AG10803 (cell line): ENCODE data around the gene APBB3.

ENCODE experiments used
- DNase-seq: peaks from one replicate; pipeline ENCODE4 v3.0.0; 2010; ENCODE audit warnings: low read depth
- H3K4me3 ChIP-seq: 2 replicates; pipeline ENCODE4 v1.5.1; 2011; ENCODE audit warnings: mild to moderate bottlenecking, low read length, control low read depth
- TF ChIP-seq, protein P1 (sequence below): conservative IDR thresholded peaks from 2 replicates; pipeline ENCODE4 v1.5.1; 2011; ENCODE audit warnings: mild to moderate bottlenecking, low read length, control low read depth, inconsistent platforms

Gene APBB3

DNA sequence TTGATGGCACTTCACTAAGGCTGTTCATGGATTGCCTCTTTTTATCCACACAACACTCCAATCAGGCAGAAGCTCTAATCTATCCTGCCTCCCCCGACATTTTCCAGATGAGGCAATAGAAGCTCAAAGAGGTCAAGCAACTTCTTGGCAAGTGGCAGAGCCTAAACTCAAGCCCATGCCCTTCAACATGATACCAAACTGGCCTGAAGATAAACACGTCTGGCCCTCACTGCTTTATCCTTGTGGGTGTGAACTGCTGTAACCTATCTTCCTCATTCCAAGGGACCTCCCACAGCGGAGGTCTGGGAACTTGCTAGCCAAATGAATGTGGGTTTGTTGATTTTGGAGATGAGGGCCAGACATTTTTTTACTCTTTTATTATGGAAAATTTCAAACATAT, 9.8 kb upstream of the APBB3 start:
- no peak overlapping the region for H3K4me3 ChIP-seq
- no peak for DNase-seq
- TF ChIP-seq, protein P1, sequence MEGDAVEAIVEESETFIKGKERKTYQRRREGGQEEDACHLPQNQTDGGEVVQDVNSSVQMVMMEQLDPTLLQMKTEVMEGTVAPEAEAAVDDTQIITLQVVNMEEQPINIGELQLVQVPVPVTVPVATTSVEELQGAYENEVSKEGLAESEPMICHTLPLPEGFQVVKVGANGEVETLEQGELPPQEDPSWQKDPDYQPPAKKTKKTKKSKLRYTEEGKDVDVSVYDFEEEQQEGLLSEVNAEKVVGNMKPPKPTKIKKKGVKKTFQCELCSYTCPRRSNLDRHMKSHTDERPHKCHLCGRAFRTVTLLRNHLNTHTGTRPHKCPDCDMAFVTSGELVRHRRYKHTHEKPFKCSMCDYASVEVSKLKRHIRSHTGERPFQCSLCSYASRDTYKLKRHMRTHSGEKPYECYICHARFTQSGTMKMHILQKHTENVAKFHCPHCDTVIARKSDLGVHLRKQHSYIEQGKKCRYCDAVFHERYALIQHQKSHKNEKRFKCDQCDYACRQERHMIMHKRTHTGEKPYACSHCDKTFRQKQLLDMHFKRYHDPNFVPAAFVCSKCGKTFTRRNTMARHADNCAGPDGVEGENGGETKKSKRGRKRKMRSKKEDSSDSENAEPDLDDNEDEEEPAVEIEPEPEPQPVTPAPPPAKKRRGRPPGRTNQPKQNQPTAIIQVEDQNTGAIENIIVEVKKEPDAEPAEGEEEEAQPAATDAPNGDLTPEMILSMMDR = no peak

DNA sequence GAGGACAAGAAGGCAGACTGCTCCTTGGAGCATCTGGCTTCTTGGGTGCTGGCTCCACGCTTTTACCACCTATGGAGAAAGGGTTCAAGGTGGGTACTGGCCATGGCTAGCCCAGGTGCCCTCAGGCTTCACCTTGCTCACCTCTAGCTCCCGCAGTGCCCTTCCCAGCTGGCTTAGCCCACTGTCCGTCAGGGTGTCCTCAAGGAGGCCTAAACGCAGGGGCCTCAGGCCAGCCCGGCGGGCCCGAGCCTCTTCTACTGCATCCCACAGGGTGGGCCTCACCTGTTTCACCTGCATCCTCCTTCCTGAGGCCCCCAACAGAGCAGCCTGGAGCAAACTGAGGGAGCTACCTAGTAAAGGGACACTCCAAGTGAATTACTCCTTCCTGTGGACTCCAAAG, 9.3 kb upstream of the APBB3 start:
- TF ChIP-seq, protein P1 = no peak
- DNase-seq = no peak
- no peak overlapping the region for H3K4me3 ChIP-seq

DNA sequence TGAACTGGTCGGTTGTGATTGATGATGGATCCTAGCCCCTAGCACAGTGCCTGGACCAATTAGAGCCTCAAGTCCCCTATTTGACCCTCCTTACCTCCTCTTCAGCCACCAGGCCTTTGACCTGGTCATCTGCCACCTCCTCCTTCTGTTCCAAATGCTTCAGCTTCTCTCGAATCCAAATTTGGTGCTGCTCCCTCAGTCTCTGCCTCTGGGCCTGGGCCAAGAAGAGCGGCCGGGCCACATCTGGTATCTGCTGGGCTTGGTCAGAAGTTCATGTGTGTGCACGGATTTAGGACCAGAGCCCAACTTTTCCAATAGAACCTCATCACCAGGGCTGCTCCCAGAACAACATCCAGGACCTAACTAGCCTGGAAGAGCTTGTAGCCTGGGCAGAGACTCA, 6.7 kb upstream of the APBB3 start:
- DNase-seq = no peak
- no peak overlapping the region for H3K4me3 ChIP-seq
- TF ChIP-seq, protein P1 = no peak

DNA sequence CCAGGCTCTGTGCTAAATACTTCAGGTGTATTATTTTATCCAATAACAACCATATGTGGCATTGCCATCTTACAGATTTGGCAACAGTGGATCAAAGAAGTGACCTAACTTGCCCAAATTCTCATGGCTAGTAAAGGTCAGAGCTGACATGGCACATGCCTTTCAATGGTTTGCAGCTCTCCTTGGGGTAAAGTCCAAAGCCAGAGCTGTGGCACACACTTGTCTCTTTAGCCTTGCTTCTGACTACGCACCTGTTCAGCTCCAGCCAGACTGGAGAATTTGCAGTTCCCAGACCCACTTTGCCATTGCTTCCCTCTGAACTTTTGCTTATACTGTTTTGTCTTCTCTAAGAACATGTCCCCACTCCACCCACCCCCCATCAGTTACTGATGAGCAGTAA, 6.1 kb upstream of the APBB3 start:
- no peak for DNase-seq
- TF ChIP-seq, protein P1 = no peak
- H3K4me3 ChIP-seq = no peak overlapping the region

DNA sequence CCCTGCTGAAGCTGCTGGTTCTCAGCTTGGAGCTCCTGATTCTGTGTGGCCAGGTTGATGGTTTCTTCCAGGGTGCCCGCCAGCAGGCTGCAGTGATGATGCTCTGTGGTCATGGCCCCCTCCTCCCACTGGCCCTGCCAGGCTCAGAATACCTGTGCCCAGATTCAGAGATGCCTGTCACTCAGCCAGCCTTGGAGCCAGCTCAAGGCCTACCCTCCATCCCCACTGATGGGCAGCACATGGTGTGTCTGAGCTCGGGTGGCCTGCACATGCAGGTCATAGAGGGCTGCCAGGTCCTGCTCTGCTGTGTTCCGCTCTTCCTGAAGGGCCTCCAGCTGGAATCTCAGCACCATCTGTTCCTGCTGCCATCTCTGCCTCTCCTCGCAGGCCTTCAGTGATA, 5.7 kb upstream of the APBB3 start:
- TF ChIP-seq, protein P1 = no peak
- no peak for DNase-seq
- no peak overlapping the region for H3K4me3 ChIP-seq

DNA sequence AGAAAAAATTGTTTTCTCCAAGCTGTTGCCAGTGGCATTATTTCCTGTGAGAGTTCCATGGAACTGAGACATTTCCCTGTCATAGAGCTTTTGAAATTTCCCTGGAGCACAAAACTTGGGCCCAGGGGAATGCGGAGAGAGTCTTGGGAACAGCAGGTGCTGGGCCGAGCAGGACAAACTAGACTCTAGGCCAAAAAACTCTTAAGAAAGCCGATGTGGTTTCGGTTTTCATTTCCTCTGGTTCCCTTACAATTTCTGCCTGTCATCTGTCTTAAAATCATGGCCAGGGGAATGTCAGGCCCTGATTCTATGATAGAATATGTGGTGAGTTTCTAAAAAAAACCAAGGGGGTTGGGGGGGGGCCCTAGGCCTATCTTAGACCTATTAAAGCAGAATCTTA, 4.8 kb upstream of the APBB3 start:
- no peak for DNase-seq
- TF ChIP-seq, protein P1 = no peak
- no peak overlapping the region for H3K4me3 ChIP-seq

DNA sequence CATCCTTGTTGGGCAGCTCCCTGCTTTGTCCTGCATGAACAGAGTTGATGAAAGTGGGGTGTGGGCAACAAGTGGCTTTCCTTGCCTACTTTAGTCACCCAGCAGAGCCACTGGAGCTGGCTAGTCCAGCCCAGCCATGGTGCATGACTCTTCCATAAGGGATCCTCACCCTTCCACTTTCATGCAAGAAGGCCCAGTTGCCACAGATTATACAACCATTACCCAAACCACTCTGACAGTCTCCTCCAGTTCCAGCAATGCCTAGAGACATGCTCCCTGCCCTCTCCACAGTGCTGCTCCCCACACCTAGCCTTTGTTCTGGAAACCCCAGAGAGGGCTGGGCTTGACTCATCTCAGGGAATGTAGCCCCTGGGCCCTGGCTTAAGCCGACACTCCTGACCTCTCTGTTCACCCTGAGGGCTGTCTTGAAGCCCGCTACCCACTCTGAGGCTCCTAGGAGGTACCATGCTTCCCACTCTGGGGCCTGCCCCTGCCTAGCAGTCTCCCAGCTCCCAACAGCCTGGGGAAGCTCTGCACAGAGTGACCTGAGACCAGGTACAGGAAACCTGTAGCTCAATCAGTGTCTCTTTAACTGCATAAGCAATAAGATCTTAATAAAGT, 4.2 kb upstream of the APBB3 start:
- TF ChIP-seq, protein P1 = no peak
- H3K4me3 ChIP-seq = no peak overlapping the region

More for the DNA sequence above, 4.2 kb upstream of the APBB3 start:
- DNase-seq = no peak
